ENCODE results near the gene MTHFD1L.

DNA sequence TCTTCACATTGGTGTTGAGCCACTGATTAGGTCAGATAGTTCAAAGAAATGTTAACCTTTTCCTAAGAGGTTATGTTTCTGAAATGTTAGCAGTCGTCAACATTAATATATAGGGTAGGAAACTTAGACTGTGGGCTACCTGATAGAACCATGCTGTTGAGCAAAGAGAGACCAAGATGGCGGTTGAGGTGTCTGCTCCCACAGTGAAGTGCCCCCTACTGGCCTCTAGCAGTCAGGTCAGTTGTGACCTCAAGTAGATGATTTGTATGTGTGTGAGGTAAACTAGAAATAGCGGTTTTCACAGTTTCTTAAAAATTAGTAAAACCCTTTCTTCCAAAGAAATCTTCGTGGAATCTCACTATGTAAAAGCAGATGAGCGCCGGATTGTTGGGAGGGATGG, 40.3 kb downstream of the MTHFD1L start:
- TF ChIP-seq, protein P1, sequence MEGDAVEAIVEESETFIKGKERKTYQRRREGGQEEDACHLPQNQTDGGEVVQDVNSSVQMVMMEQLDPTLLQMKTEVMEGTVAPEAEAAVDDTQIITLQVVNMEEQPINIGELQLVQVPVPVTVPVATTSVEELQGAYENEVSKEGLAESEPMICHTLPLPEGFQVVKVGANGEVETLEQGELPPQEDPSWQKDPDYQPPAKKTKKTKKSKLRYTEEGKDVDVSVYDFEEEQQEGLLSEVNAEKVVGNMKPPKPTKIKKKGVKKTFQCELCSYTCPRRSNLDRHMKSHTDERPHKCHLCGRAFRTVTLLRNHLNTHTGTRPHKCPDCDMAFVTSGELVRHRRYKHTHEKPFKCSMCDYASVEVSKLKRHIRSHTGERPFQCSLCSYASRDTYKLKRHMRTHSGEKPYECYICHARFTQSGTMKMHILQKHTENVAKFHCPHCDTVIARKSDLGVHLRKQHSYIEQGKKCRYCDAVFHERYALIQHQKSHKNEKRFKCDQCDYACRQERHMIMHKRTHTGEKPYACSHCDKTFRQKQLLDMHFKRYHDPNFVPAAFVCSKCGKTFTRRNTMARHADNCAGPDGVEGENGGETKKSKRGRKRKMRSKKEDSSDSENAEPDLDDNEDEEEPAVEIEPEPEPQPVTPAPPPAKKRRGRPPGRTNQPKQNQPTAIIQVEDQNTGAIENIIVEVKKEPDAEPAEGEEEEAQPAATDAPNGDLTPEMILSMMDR (IDR thresholded peaks at IDR 0.05) = no peak
- TF ChIP-seq POLR2A (IDR thresholded peaks at IDR 0.05) = no peak
